ENCODE data around the gene TFPI.

DNA sequence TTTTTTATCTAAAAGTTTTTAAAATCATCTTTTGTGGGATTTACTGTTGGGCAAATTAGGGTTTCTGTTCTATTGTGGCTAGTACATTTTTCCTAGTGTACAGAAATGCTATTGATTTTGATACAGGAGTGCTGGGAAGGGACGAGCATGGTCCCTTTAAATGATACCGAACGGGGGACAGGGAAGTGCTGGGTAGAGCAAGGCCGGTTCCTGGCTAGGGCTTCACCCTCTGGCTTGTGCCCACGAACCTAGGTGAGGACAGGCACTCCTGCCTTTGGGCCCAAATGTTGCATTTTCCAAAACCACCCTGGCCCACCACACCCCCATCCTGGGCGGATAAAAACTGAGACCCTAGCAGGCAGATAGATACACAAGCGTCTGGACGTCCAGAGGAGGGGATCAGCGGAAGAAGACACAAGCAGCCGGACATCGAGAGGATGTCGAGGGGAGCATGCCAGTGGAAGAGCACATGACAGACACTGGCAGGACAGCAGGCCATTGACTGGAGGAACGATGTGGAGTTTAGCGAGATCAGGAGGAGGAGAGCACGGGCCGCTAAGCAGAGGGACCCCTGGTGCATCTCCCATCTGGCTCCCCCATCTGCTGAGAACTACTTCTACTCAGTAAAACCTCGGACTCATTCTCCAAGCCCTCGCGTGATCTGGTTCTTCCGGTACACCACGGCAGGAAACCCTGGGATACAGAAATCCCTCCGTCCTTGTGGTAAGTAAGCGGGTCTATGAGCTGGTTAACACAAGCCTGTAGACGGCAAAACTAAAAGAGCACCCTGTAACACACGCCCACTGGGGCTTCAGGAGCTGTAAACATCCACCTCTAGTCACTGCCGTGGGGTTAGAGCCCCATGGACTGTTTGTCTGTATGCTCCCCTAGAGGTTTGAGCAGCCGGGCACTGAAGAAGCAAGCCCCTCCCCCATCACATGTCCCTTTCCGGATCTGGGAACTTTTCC is 92.7 kb downstream of the TFPI start:
- TF ChIP-seq, protein P1, sequence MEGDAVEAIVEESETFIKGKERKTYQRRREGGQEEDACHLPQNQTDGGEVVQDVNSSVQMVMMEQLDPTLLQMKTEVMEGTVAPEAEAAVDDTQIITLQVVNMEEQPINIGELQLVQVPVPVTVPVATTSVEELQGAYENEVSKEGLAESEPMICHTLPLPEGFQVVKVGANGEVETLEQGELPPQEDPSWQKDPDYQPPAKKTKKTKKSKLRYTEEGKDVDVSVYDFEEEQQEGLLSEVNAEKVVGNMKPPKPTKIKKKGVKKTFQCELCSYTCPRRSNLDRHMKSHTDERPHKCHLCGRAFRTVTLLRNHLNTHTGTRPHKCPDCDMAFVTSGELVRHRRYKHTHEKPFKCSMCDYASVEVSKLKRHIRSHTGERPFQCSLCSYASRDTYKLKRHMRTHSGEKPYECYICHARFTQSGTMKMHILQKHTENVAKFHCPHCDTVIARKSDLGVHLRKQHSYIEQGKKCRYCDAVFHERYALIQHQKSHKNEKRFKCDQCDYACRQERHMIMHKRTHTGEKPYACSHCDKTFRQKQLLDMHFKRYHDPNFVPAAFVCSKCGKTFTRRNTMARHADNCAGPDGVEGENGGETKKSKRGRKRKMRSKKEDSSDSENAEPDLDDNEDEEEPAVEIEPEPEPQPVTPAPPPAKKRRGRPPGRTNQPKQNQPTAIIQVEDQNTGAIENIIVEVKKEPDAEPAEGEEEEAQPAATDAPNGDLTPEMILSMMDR (IDR thresholded peaks at IDR 0.05) = no peak
- TF ChIP-seq POLR2A (IDR thresholded peaks at IDR 0.05) = no peak

Data from transverse colon (tissue), 3 donors.